Activated CD4-positive, alpha-beta T cell treated with anti-CD3 and anti-CD28 coated beads for 1 hour (primary cell): ENCODE results near the gene IGDCC3.

ENCODE experiments used
- DNase-seq: peaks from one replicate; pipeline ENCODE4 v3.0.0-alpha.2; 2020

Gene IGDCC3

DNA sequence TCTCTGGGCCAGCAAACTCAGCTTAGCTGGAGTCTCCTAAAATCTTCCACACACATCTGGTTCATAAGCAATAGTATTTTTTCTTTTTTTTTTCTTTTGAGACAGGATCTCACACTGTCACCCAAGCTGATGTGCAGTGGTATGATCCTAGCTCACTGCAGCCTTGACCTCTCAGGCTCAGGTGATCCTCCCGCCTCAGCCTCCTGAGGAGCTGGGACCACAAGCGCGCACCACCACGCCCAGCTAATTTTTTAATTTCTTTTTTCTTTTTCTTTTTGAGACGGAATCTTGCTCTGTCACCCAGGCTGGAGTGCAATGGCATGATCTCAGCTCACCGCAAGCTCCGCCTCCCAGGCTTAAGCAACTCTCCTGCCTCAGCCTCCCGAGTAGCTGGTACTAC, 39.0 kb downstream of the IGDCC3 start:
- DNase-seq: no peak

GRCh38 chr15:65338366-65338765, 39.4 kb downstream of the IGDCC3 start:
- no peak for DNase-seq

- no peak for DNase-seq
These were observed 40.2 kb downstream of the IGDCC3 start for GRCh38 chr15:65337436-65338070.

DNA sequence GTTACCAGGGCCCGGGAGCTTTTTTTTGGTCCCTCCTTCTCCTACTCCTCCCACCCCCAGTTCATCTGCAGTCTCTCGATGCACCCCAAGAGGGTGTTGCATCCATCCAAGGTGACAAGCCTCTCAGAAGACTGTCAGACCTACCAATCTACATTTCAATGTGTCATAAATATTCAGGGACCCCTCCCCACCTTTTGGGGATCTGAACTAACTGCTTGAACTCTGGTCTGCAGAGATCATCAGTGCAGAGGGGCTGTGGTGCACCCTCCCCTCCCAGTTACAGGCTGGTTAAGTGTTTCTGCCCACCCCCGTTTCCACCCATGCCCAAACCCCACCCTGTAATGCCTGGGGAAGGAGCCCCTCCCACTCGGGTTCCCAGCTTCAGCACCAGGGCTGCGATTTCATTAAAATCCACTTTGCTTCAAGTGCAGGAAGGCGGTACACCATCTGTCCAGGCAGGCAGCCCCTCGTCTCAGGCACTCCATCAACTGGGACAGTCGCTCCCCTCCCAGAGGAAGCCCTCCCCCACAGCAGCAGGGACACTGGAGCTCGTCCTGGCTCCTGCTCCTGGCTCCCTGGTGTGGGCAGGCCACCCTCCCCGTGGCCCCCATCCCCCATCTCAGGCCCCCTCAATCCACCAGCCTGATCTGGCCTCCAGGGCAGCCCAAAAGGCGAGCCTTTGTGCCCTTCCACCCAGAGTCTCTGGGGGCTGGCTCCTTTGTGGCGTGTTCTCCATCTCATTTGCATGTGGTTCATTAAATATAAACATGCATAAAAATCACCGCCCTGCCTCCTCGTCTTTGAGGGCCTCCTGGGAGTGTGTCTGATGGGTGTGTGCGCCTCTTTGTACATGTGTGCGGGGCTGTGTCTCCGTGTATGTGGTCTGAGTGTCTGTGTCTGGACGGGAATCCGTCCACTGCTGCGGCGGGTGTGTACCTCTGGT, 41.0 kb downstream of the IGDCC3 start:
- no peak for DNase-seq

GRCh38 chr15:65335278-65336055, 42.3 kb downstream of the IGDCC3 start:
- no peak for DNase-seq

DNA sequence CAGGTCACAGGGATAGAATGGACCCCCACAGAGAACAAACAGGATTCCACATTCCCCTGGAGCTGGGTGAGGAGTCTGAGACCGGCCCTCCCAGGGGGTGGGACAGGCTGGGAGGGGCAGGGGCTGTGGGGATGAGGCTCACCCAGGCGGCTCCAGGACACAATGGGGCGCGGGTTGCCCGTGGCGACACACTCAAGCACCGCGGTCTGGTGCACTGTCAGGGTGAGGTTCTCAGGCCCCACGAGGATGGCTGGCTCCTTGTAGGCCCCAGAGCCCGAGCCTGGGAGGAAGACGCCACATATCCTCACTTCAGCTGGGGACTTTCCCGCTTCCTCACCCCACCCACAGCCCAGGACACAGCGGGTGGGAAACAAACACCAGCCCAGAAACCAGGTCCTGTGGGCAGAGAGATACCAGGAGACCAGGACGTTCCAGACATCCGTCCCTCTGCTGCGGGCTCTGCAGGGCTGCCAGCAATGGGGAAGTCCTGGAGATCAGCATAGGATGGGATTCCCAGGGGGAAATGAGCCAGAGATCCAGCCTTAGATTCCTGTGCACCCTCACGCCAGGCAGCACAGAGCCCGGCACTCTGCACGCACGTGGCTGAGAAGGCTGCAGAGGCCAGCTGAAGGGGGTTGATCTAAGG, 43.1 kb downstream of the IGDCC3 start:
- DNase-seq: no peak

GRCh38 chr15:65333856-65334255, 43.9 kb downstream of the IGDCC3 start:
- DNase-seq: no peak

DNA sequence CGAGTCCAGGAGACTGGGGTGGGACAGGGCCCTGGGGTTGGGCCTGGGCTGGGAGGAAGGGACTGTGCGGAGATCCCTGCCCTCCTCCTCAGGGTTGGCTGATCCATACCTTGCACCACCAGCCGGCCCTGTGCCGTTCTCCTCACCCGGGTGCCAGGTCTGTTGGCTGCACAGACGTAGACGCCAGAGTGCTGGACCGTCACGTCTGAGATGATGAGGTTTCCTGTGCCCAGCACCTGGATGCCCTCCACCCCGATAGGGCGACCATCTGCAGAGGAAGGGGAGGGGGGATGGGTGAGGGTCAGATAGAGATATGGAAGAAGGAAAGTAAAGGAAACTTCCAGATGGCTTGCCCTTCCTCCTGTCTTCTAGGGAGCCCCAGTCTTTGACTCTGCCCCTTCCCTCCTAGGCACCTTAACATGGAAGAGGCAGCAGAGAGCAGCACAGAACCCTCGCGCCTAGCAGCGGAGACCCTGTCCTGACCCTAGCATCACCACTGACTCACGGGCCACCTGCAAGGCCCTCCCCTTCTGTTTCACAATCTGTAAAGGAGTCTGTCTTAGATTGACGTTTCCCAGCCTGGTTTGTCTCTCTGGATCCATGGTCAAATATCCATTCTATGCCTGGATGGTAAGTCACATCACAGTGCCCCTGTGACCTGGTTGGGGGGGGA, 44.5 kb downstream of the IGDCC3 start:
- no peak for DNase-seq

GRCh38 chr15:65332391-65333147, 45.2 kb downstream of the IGDCC3 start:
- DNase-seq: no peak

- DNase-seq: no peak
These were observed 46.0 kb downstream of the IGDCC3 start for GRCh38 chr15:65331811-65332210.

DNA sequence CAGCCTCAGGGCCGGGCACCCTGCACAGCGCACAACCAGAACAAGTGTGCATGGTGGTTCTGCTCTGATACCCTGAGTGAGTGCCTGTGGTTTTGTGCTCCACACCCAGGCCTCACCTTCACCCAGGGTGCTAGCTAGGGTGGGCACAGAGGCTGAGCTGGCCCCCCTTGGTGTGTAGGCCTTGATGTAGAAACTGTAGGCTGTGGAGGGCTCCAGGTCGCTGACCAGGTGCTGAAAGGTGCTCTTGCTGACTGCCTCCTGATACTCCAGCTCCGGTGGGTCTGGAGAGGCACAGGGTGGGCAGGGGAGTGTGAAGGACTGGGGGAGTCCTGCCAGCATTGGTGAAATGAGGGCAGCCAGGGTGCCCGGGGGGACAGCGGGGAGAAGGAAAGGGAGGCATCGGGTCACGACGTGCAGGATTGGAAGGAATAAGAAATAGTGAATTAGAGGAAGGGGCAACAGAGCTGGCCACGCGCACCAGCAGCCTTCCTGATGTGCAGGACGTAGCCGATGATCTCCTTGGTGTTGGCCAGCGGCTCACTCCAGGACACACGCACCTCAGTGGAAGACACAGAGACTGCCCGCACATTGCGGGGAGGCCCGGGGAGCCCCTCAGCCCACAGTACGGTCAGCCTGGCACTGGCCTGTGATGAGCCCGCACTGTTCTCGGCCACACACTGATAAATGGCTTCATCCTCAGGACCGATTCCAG, 46.7 kb downstream of the IGDCC3 start:
- no peak for DNase-seq

DNA sequence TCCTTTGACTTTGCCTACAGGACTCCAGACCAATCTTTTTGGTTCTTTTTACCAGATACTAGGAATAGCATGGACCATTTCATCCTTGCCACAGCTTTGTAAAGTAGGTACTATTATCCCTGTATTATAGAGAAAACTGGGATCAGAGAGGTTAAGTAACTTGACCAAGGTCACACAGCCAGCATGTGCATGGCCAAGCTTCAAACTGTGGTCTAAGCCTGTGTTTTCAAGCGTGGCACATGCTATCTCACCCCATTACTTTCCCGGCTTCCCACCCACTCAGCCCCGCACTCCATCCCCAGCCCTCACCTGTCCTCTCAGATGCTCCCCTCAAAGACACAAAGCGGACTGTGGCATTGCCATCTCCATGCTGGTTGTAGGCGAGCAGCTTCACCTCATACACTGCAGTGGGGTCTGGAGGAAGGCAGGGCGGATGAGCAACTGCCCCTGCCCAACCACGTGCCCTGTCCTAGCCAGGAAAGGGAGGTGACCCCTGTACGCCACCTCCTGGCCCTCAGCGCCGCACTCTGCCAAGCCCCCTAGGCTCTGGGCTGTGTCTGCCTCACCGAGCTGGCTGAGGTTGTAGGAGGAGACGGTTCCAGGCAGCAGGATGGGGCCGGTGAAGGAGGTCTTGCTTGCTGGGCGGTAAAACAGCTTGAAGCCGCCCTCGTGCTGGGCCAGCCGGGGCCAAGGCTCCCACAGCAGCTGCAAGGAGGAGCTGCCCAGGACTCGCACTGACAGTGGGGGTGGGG, 47.6 kb downstream of the IGDCC3 start:
- DNase-seq: no peak

DNA sequence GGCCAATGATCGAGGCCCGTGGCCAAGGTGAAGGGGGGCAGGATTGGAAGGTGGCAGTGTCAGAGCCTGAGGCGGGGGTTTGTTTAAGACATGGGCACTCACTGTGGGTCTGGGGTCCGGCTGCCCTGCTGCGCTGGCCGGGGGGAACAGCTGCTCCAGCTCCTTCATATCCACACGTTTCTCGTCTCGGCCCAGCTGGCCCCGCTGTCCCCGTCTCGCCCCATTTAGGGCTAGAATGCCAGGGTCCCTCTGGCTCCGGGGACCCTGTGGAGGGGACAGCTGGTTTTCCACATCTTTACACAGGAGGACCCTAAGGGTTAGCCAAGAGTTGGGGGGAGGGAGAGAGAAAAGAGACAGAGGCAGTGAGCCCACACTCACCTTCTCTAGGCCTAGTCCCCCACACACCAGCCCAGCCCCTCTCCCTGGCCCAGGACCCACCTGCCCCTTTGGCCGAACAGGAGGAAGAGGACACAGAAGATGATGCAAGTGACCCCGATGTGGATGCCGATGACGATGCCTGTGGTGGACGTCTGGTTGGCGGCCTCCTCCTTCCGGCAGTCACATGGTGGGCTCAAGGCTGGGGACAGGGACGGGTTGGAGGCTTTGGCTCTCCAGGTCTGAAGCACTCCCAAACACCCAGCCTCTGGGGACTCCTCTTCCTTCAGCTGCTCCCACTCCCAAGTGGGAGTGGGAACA, 48.4 kb downstream of the IGDCC3 start:
- no peak for DNase-seq

- no peak for DNase-seq
These were observed 49.1 kb downstream of the IGDCC3 start for GRCh38 chr15:65328506-65329287.

- no peak for DNase-seq
These were observed 50.0 kb downstream of the IGDCC3 start for GRCh38 chr15:65327651-65328393.

DNA sequence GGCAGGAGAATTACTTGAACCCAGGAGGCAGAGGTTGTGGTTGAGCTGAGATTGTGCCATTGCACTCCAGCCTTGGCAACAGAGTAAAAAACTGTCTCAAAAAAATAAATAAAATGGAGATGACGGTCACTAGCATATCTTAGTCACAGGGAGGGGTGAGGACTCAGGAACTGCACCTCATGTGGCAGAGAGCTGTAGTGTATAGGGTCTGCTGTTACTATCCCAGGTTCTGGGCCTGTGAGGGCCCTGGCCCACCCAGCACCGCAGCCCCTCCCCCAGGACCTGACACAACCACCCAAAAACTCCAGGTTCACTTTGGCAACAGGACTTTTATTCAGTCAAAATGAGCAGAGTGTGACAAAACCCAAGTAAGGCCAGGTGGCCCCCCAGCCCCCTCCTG, 51.0 kb downstream of the IGDCC3 start:
- no peak for DNase-seq

DNA sequence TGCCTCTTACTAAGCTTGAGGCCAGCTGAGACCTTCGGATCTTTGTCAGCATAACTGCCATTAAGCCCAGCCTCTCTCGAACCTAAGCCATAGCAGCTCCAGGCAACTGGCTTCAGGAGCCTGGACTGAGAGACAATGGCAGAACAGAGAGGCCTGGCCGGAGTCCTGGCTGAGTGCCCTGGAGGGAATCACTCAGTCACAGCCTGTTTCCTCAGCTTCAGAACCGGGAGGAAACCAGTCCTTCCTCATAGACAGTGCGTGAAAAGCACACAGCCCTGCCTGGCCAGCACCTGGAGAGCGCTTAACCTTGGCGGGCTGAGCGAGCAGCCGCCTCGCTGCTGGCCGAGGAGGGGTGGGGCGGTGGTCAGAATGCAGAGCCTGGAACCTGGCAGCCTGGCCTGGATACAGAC, 51.7 kb downstream of the IGDCC3 start:
- DNase-seq: no peak

GRCh38 chr15:65323071-65323511, 54.7 kb downstream of the IGDCC3 start:
- DNase-seq: no peak
